ENCODE results near the gene ZFP91.

Gene ZFP91

DNA sequence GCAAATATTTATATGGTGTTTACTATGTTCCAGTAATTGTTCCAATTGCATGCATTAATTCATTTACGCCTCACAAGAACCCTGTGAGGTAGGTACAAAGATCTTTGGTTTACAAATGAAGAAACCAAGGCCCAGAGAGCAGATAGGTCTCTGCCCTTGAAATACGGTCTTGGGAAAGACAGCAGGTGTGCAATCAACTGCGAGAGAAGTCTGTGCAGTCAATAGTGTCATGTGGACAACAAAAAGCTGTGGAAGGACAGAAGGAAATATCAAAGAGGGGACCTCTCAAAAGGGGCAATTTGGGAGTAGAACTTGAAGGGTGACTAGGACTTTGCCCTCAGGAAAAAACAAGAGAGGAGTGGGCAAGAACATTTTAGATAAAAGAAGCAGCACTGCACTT lies 52.5 kb downstream of the ZFP91 start:
- DNase-seq (ENCODE audit: low read depth): no peak

DNA sequence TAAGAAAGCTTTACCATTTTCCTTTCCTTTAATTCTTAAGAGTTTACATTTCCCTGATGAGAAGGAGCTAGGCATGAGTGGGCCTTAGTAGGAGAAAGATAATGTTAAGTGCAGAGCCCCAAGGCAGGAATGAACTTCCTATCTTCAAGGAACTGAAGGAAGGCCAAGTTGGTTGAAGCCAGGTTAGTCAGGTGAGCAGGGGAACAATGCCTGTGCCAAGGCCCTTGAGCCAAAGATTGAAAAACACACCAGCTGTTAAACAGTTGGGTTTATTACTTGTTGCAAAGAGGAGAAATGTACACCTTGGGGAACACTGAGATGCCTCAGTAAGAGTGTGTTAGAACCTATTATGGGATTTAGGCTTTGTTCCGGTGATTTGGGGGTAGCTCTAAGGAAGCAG lies 53.6 kb downstream of the ZFP91 start:
- DNase-seq (ENCODE audit: low read depth): no peak

DNA sequence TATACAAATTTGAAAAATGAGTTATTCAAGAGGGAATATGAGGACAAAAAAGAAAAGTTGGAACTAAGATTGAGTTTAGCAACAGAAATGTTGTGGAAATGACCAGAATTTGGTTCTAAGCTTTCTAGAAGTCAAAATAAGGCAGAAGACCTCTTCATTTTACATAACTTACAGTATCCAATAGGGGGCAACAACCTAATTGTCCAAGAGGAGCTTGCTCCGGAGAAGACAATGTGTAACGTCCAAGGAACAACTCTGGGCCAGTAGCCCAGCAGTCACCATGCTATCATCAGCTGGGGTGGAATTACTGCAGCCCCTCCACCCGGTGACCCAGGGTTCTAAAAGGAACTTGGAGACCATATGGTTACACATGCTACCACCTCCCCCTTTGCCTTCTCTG lies 57.7 kb downstream of the ZFP91 start:
- DNase-seq (ENCODE audit: low read depth): no peak

- no peak for DNase-seq (ENCODE audit: low read depth)
Measured at GRCh38 chr11:58637371-58637770, 58.5 kb downstream of the ZFP91 start.

- no peak for DNase-seq (ENCODE audit: low read depth)
Measured at GRCh38 chr11:58639103-58639502, 60.2 kb downstream of the ZFP91 start.

DNA sequence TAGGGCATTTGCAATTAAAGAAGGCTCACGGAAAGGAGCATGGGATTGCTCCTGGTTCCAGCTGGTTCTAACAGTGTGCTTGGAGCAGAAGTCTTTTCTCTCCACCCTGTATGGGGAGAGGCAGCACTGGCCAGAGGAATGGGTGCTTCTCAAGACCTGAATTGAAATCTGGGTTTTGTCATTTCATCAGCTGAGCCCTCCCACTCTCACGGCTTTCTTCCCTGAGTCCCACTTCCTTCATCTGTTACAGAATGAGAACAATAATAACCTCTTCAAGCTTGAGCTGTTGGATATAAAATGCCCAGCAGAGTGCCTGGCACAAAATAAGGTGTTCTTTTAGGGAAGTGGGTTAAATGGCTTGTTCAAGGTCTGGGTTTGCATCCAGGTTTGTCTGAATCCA lies 60.8 kb downstream of the ZFP91 start:
- no peak for DNase-seq (ENCODE audit: low read depth)

DNA sequence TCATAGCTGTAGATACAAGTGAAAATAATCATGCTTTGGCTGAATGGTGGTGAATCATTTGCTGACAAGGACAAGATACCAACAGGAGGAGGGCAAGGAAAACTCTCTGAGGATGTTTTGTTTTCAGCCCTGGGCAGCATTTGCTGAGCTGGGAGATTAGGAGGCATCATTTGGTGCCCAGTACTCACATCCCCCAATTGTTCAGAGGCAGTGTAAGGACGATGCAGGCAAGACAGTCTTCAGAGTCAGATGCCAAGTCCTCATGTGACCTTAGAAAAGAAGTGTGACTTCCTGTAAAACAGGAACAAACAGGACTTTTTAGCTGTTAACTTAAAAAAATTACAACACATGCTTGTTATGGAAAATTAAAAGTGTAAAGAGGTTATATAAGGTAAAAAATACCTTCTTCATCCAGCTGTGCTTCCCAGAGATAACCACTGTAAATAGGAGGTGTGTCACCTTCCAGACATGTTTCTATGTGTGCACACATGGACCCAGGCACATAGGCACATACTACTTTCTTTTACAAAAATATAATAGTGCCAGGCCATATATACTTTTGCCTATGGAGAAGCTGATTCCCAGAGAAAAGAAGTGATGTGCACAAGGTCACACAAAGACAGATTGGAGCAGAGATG lies 61.6 kb downstream of the ZFP91 start:
- DNase-seq (ENCODE audit: low read depth): no peak

- no peak for DNase-seq (ENCODE audit: low read depth)
Measured at GRCh38 chr11:58641341-58641740, 62.5 kb downstream of the ZFP91 start.

DNA sequence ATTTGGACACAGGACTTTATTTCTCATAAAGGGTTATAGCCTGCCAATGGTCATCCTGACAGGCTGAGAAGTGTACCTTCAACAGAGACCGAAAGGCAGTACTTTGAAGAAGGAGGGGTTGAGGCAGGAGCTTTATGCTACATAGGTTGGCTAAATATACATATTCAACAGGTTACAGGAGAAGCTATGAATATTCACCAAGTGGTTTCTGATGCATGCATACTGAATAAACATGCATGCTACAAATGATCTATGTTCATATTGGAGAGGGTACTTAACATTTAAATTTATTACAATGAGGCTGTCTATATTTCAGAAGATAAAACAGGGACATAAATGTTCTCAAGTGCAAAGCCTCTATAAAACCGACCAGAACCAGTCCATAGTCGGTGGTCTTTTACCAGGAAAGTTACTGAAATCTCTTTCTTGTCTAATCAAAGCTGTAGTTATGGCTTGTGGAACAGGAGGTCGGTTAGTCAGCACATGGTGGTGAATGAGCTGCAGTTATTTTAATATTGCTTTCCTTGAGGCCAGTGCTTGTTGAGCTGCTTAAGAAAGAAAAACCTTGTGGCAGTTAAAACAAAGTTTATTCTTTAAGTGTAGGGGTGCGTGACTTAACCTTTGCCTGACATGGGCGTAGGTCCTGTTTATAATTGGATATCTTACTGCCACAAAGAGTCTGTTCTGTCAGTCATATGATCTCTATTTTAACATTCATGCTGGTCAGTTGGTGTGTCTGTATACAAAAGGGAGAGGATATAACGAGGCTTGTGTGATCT lies 63.1 kb downstream of the ZFP91 start:
- DNase-seq (ENCODE audit: low read depth): no peak

GRCh38 chr11:58645854-58646253 lies 67.0 kb downstream of the ZFP91 start:
- no peak for DNase-seq (ENCODE audit: low read depth)

DNA sequence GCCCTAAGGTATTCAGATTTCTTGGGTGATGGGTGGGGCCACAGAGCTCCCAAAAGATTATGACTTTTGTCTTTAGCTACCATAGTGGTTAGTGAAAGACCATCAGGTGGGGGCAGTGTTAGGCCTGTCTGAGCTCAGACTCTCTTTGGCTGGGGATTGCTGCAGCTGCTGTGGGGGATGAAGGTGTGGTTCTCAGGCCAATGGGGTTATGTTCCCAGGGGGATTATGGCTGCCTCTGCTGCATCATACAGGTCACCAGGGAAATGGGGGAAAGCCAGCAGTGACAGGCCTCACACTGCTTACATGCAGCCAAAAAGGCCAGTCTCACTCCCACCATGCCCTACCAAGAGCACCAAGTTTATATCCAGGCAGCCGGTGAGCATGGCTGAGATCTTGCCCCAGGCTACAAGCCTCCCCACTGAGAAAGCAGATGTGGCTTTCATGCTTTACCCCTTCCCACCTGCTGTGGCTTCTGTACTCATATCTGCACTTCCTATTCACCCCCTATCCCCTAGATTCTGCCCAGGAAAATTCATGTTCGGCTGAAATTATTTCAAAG lies 68.4 kb downstream of the ZFP91 start:
- DNase-seq (ENCODE audit: low read depth): no peak

DNA sequence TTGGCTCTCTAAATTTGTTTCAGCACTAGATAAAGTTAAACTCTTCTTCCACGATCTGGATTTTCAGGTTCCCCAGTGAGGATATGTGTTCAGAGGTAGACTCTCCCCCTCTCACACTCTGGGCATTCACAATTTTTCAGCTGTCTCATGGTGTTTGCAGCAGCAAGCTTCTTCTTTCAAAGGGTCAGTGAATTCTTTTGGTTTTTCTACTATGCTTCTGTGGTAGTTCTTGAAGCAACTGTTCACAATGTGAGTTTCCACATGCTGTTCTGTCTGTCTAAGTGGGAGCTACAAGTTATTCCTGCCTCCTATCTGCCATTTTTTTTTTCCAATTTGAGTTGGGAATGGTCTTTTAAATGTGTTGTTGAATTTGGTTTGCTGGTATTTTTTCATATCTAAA lies 69.0 kb downstream of the ZFP91 start:
- no peak for DNase-seq (ENCODE audit: low read depth)

DNA sequence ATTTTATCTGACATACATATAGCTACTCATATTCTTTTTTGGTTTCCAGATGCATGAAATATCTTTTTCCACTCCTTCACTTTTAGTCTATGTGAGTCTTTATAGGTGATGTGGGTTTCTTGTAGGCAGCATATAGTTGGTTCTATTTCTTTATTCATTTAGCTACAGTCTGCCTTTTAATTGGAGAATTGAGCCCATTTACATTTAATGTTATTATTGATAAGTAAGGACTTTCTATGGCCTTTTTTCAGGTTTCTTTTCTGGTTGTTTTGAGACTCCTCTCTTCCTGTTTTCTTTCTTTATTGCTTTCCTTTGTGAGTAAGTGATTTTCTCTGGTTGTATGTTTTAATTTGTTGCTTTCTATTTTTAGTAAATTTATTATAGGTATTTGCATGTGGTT lies 70.8 kb downstream of the ZFP91 start:
- DNase-seq (ENCODE audit: low read depth): no peak

- DNase-seq (ENCODE audit: low read depth): no peak
Measured at GRCh38 chr11:58650496-58650895, 71.6 kb downstream of the ZFP91 start.

DNA sequence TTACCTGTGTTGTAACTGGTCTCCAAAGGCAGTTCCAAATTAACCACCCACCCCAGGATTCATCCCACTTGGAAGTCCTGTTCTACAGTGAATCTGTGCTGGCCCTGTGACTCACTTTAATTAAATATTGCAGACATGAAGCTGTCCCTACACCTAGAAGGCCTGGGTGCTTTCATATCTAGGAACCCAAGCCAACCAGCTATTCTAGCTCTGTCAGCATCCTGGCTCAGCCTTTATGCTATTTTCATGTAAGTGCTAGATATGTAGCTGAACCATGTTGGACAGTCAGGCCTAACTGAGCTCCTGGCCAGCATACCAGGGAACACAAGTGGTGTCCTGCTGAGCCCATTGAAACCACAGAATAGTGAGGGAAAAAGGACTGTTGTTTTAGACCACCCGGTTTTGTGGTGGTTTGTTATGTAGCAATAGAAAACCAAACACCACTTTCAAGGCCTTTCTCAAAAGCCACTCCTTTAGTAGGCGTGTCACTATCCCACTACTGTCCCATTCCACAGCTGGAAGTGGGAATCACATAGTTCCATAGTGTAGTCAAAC lies 73.9 kb downstream of the ZFP91 start:
- DNase-seq (ENCODE audit: low read depth): no peak

DNA sequence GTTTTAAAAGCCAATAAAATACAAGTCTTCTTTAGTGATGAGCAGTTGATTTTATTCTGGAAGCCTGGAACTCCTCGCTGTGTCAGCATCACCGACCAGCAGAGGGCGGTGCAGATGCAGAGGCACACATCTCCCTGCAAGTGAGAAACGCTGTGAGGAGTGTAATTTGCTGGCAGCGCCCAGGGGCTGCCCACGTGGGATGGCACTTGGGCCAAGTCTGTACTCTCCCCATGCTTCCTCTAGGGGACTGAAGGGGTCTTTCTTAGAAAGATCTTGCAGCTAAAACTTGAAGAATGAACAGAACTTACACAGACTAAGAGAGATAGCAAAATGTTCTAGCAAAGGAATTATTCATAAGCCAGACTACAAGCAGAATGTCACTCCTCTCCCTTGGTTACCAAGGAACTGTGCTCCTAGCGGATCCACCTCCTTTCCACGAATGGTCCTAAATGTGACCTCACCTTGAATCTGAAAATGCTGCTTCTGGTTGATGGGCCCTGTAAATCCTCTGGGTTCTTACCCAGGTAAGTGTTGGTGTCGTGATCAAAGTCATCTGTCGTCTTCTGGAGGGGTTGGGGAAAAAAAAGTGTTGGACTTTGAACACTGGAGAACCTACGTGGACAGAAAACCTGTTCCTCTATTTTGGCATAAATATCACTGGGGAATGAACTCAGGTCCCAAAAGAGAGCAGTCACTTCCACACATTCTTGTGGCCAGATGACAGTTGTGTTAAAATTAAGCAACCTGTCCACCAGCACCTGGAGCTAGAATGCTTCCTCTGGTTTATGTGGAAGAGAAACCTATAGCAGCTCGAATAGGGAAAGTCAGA lies 75.4 kb downstream of the ZFP91 start:
- DNase-seq (ENCODE audit: low read depth): peak; percentile 63

DNA sequence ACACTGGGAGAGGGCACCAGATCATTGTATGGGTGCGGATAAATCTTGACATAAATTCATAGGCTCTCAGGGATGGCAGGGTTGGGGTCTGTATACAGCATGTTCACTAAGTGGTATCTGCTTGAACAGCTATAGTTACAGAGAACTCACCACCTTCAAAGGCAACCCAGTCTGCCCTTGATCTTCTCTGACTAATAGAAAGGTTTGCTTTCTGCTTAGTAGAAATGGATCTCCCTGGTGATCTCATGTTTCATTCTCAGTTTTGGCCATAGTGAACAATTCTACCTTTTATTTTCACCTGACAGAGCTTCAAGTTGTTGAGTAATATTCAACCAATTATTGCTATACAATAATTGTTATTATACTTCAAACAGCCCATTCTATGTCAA lies 76.0 kb downstream of the ZFP91 start:
- DNase-seq (ENCODE audit: low read depth): no peak

DNA sequence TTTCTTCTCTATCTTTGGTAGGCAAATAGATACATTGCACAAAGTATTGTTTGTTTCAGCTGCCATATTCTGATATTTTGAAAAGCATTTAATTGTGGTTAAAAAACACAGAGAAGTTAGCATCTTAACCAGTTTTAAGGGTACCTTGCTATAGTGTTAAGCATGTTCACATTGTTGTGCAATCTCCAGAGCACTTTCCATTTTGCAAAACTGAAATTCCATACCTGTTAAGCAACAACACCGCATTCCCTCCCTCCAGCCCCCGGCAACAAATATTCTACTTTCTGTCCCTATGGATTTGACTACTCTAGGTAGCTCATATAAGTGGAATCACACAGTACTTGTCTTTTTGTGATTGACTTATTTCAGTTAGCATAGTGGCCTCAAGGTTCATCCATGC lies 77.5 kb downstream of the ZFP91 start:
- no peak for DNase-seq (ENCODE audit: low read depth)

DNA sequence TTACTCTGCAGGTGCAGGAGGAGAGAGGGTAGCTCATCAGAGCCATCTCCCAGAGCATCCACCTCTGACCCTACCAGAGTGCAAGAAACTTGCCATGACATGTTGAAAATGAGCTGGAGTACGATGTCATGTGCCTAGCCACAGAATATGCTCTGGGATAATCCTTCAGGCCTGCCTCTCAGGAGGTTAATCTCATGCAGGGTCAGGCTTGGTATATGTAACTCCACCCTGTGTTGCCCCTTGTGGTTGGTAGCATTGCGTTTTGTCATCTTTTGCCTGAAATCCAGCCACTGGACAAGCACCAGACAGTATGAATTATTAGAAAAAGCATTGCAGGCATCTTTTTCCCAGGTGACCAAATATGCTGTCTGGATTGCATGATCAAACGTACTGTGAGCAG lies 79.8 kb downstream of the ZFP91 start:
- DNase-seq (ENCODE audit: low read depth): no peak

GRCh38 chr11:58659404-58659803 lies 80.5 kb downstream of the ZFP91 start:
- no peak for DNase-seq (ENCODE audit: low read depth)

DNA sequence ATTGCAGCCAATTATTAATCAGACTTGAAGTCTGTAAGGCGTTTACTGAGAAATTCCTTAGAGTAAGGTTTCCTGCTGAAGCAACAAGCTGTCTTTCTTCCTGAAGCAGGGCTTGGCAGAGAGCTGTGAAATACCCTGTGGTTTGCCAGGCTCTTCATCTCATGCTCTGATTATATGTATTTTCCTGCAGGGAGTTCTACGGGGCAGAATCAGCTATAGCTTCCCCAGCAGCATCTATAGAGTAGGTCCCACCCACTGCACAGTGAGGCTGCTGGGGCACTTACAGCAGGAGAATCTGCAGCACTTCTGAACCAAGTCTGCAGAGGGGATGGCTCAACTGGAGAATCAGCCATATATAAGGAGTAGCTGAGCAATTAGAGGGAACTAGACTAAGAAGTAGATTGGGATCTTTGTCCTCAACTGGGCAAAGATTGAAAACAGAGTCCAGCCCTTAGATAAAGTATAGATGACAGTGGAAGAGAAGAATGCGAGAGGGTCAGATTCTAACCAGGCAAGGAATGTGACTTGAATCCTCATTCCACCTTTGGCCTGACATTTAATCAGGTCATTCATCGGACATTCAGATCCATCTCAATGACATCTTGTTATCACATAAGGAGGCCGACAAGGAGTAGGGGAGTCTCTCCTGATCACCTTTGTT lies 81.2 kb downstream of the ZFP91 start:
- DNase-seq (ENCODE audit: low read depth): no peak
